ENCODE results near the gene AQP12A. TPM values are rescaled to one million over a fixed set of nuclear protein-coding genes. Genes with fewer than 3 reads are reported as not detected.

The AQP12A gene
- polyA plus RNA-seq, 1 experiment, result not detected

DNA sequence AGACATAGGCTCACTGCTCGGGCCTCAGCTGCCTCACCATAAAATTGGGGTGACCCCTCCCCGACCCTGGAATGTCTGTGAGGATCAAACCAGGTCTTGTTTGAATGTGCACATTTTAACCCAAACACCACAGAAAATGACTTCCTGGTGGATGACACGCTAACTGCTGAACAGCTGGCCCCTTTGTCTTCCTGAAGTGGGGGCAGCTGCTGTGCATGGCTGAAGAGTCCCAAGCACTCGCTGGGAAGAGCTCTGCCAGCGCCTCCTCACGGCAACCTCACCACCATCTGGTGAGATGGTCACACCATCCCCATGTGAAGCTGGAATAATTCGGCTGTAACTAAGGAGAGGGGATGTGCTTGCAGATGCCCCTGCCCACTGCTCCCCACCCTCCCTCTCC, 34.0 kb downstream of the AQP12A start:
- no peak for DNase-seq (ENCODE audit: low read depth)
- ChIA-PET POLR2A (no interaction called here), CTCF (no interaction called here)
- Histone ChIP-seq H3K36me3 (ENCODE audit: control insufficient read depth, insufficient read depth, low read length) (no peaks in the 10 kb centered on the region), H3K4me3 (ENCODE audit: low read depth, low read length) (no peak overlapping the region), H3K27me3 (ENCODE audit: control insufficient read depth, insufficient read depth, low read length) (peaks cover 13% of the 10 kb centered on the region)
- TF ChIP-seq, protein P1, sequence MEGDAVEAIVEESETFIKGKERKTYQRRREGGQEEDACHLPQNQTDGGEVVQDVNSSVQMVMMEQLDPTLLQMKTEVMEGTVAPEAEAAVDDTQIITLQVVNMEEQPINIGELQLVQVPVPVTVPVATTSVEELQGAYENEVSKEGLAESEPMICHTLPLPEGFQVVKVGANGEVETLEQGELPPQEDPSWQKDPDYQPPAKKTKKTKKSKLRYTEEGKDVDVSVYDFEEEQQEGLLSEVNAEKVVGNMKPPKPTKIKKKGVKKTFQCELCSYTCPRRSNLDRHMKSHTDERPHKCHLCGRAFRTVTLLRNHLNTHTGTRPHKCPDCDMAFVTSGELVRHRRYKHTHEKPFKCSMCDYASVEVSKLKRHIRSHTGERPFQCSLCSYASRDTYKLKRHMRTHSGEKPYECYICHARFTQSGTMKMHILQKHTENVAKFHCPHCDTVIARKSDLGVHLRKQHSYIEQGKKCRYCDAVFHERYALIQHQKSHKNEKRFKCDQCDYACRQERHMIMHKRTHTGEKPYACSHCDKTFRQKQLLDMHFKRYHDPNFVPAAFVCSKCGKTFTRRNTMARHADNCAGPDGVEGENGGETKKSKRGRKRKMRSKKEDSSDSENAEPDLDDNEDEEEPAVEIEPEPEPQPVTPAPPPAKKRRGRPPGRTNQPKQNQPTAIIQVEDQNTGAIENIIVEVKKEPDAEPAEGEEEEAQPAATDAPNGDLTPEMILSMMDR (IDR thresholded peaks at IDR 0.05; ENCODE audit: insufficient read depth, low read depth, low read length), result no peak

DNA sequence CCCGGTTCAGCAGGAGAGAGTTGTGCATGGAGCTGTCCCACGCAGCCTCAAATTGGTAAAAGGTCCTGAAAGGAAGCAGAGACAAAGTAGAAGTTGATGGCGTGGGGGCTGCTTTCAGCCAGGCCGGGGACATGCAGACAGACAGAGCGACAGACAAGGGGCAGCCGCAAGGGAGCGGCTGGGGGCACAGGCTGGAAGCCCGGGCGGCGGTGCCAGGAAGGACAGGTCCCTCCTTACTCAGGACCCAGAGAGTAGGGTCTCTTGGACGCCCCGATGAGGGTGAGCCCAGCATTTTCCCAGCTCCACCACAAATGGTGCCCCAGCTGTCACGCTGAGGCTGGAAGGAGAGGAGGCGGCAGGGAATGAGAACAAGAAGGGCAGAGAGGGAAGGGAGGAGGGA, 35.2 kb downstream of the AQP12A start:
- ChIA-PET POLR2A (no interaction called here), CTCF (no interaction called here)
- Histone ChIP-seq H3K36me3 (ENCODE audit: control insufficient read depth, insufficient read depth, low read length) (no peaks in the 10 kb centered on the region), H3K4me3 (ENCODE audit: low read depth, low read length) (no peak overlapping the region), H3K27me3 (ENCODE audit: control insufficient read depth, insufficient read depth, low read length) (peaks cover 16% of the 10 kb centered on the region)
- TF ChIP-seq, protein P1 (IDR thresholded peaks at IDR 0.05; ENCODE audit: insufficient read depth, low read depth, low read length), result no peak
- no peak for DNase-seq (ENCODE audit: low read depth)

DNA sequence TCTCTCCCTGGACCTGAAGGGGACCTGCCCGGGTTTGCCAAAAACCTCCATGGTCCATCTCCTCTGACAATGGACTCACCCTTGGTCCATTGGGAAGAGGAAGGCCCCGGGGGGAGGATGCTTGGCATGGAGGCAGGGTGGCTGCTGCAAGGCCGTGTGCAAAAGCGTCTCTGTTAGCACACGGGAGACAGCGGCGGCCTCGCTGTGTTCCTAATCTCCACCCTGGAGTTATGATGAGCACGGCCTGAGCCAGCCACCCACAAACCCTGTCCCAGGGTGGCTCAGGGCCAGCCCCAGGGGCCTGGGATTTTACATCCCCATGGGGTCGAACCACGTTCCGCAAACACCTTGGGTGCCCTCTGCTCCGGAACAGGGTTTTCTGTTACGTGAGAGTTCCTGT, 35.8 kb downstream of the AQP12A start:
- no peak for DNase-seq (ENCODE audit: low read depth)
- H3K36me3 ChIP-seq (ENCODE audit: control insufficient read depth, insufficient read depth, low read length), result no peaks in the 10 kb centered on the region
- TF ChIP-seq, protein P1 (IDR thresholded peaks at IDR 0.05; ENCODE audit: insufficient read depth, low read depth, low read length), result no peak
- H3K4me3 ChIP-seq (ENCODE audit: low read depth, low read length), result no peak overlapping the region
- peaks cover 16% of the 10 kb centered on the region for H3K27me3 ChIP-seq (ENCODE audit: control insufficient read depth, insufficient read depth, low read length)
- CTCF ChIA-PET, result no interaction called here
- POLR2A ChIA-PET, result no interaction called here

DNA sequence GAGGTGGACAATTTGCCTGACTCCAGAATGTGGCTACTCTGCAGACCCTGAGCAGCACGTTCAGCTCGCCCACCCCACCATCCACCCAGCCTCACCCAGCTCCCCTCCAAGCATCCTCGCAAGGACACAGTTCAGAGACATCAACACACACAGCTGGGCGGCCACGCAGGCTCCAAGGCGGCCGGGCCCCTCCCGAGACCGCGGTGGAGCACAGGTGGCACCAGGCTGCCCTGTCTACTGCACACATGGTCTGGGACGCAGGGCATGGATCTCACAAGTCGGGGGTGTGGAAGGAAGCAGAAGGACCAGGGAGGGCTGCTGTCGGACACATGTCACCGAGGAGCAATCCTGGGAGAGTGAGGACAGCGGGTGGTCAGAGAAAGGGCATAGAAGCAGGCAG, 36.2 kb downstream of the AQP12A start:
- CTCF ChIA-PET, result no interaction called here
- POLR2A ChIA-PET, result no interaction called here
- no peak for DNase-seq (ENCODE audit: low read depth)

DNA sequence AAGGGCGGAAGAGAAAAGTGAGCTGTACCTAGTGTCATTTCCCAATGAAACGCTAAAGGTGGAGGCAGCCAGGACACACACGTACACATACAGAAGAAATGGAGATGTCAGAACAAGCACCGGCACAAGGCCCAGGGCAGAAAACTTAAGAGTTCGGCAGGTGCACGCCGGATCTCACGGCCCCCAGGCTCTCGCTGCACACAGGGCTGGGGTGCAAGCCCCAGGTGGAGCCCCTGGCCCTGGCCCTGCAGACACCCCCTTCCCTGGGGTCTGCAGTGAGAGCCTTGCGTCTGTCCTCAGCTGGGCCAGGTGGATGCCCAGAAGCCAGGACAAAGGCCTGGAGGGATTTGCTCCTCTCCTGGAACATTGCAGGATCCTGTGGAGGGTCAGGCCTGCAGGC, 36.7 kb downstream of the AQP12A start:
- DNase-seq (ENCODE audit: low read depth), result no peak
- H3K36me3 ChIP-seq (ENCODE audit: control insufficient read depth, insufficient read depth, low read length), result no peaks in the 10 kb centered on the region
- H3K4me3 ChIP-seq (ENCODE audit: low read depth, low read length), result no peak overlapping the region
- peaks cover 16% of the 10 kb centered on the region for H3K27me3 ChIP-seq (ENCODE audit: control insufficient read depth, insufficient read depth, low read length)
- POLR2A ChIA-PET, result no interaction called here
- TF ChIP-seq, protein P1 (IDR thresholded peaks at IDR 0.05; ENCODE audit: insufficient read depth, low read depth, low read length), result no peak
- CTCF ChIA-PET, result interaction anchor here (1.3 kb wide), 1 partner anchor 20 kb away, joined by 4 read pairs; no protein-coding TSS in a partner anchor

More for the DNA sequence above, 36.2 kb downstream of the AQP12A start:
- TF ChIP-seq, protein P1 (IDR thresholded peaks at IDR 0.05; ENCODE audit: insufficient read depth, low read depth, low read length), result no peak
- Histone ChIP-seq H3K4me3 (ENCODE audit: low read depth, low read length) (no peak overlapping the region), H3K36me3 (ENCODE audit: control insufficient read depth, insufficient read depth, low read length) (no peaks in the 10 kb centered on the region), H3K27me3 (ENCODE audit: control insufficient read depth, insufficient read depth, low read length) (peaks cover 16% of the 10 kb centered on the region)

All from BJ (cell line).